Epithelial cell of esophagus (primary cell): ENCODE results near the gene TIMM22.
"Not testable (repeated sequence)": the region's sequence is repeated elsewhere in the genome, so short reads cannot be mapped to it uniquely, and the experiment has no call there.

Experiments used
- DNase-seq: peaks from one replicate; pipeline ENCODE4 v3.0.0; 2010; ENCODE audit warnings: low read depth
- H3K4me3 ChIP-seq: 2 replicates; pipeline ENCODE4 v1.5.1; 2011; ENCODE audit warnings: mild to moderate bottlenecking, low read length, control low read depth
- CTCF ChIP-seq: IDR thresholded peaks from 2 replicates; pipeline ENCODE4 v1.5.1; 2011; ENCODE audit warnings: low read depth, mild to moderate bottlenecking, low read length, control low read depth, inconsistent platforms; ENCODE audit not compliant: insufficient read depth; ENCODE audit errors: missing control alignments

TIMM22 gene

GRCh38 chr17:1047177-1047878, 50.4 kb downstream of the TIMM22 start:
- no peak overlapping the region for H3K4me3 ChIP-seq
- no peak for DNase-seq
- TF ChIP-seq CTCF, result peak; percentile 12

- no peak overlapping the region for H3K4me3 ChIP-seq
- TF ChIP-seq CTCF, result no peak
- DNase-seq, result no peak
Measured at GRCh38 chr17:1047879-1048470, 51.0 kb downstream of the TIMM22 start.

GRCh38 chr17:1048516-1049115, 51.7 kb downstream of the TIMM22 start:
- DNase-seq, H3K4me3 ChIP-seq: not testable (repeated sequence)

- TF ChIP-seq CTCF, result no peak
- H3K4me3 ChIP-seq, result no peak overlapping the region
- DNase-seq, result no peak
Measured at GRCh38 chr17:1049446-1050225, 52.7 kb downstream of the TIMM22 start.

- no peak for TF ChIP-seq CTCF
- no peak for DNase-seq
Measured at GRCh38 chr17:1050246-1050995, 53.5 kb downstream of the TIMM22 start.

GRCh38 chr17:1050996-1051925, 54.3 kb downstream of the TIMM22 start:
- no peak for TF ChIP-seq CTCF
- no peak for DNase-seq
- H3K4me3 ChIP-seq, result no peak overlapping the region

More at GRCh38 chr17:1050246-1050995, 53.5 kb downstream of the TIMM22 start:
- H3K4me3 ChIP-seq, result no peak overlapping the region
